H1 (cell line): ENCODE measurements around the gene KRTAP9-7. TPM values are rescaled to one million over a fixed set of nuclear protein-coding genes. Genes with fewer than 3 reads are reported as not detected.
"Not testable (repeated sequence)": the region's sequence is repeated elsewhere in the genome, so short reads cannot be mapped to it uniquely, and the experiment has no call there.

Source experiments
- CTCF ChIA-PET: fragments of 300-600 bp; sonication (Branson Sonifier 250); formaldehyde crosslinking; loops from one replicate; lab custom pipeline; 2021; ENCODE audit not compliant: partially characterized antibody; lab: Charles Lee
- POLR2A ChIA-PET: fragments of 300-600 bp; sonication (Branson Sonifier 250); formaldehyde crosslinking; loops from one replicate; lab custom pipeline; 2021; ENCODE audit warnings: inconsistent platforms; ENCODE audit not compliant: partially characterized antibody; lab: Charles Lee
- DNase-seq, 2 experiments: peaks; one replicate each; pipeline versions ENCODE4 v3.0.0 to v3.0.0-alpha.2; 2010 to 2022; ENCODE audit warnings: low spot score in 2 of 2, low read depth in 1 of 2, mixed read lengths in 1 of 2
- FAIRE-seq: peaks from 2 replicates; lab custom pipeline; 2011; peaks lifted over from hg19 to GRCh38; lab: Jason Lieb, UNC
- H2AFZ ChIP-seq: 2 replicates; pipeline ENCODE4 v1.8.1; 2012; ENCODE audit warnings: low read length, inconsistent platforms
- H2AK5ac ChIP-seq: 2 replicates; pipeline ENCODE4 v1.6.1; 2013; ENCODE audit warnings: low read depth, low read length
- H2BK120ac ChIP-seq: replicated peaks from 2 replicates; pipeline ENCODE3; 2013; ENCODE audit warnings: low read depth, low read length, inconsistent platforms
- H2BK12ac ChIP-seq: 2 replicates; pipeline ENCODE4 v1.6.1; 2013; ENCODE audit warnings: low read depth, low read length
- H2BK15ac ChIP-seq: 2 replicates; pipeline ENCODE4 v1.6.1; 2013; ENCODE audit warnings: low read length
- H2BK20ac ChIP-seq: 2 replicates; pipeline ENCODE4 v1.6.1; 2013; ENCODE audit warnings: low read length
- H2BK5ac ChIP-seq: 2 replicates; pipeline ENCODE4 v1.6.1; 2013; ENCODE audit warnings: low read depth, low read length
- H3K14ac ChIP-seq: 2 replicates; pipeline ENCODE4 v1.6.1; 2013; ENCODE audit warnings: inconsistent platforms; ENCODE audit not compliant: insufficient read length
- H3K18ac ChIP-seq: 2 replicates; pipeline ENCODE4 v1.6.1; 2013; ENCODE audit warnings: low read length; ENCODE audit errors: extremely low read depth
- H3K23ac ChIP-seq: 2 replicates; pipeline ENCODE4 v1.6.1; 2013; ENCODE audit warnings: inconsistent platforms; ENCODE audit not compliant: insufficient read length
- H3K23me2 ChIP-seq: 2 replicates; pipeline ENCODE4 v1.6.1; 2013; ENCODE audit warnings: low read depth, low read length
- H3K27ac ChIP-seq: 2 replicates; pipeline ENCODE4 v1.6.1; 2011; ENCODE audit warnings: low read depth, low read length, inconsistent platforms
- H3K27me3 ChIP-seq, 4 experiments: replicated peaks in 1 of 4; 1 replicate in 1 of 4; 2 replicates in 3 of 4; pipeline versions ENCODE4 v1.6.1 to v1.8.1; 2011 to 2013; ENCODE audit warnings: low read length in 3 of 4, mild to moderate bottlenecking in 3 of 4, inconsistent platforms in 2 of 4, mixed read lengths in 2 of 4, moderate library complexity in 1 of 4; ENCODE audit not compliant: control insufficient read depth in 3 of 4, insufficient read depth in 3 of 4; ENCODE audit errors: extremely low read depth in 1 of 4
- H3K36me3 ChIP-seq, 4 experiments: 2 replicates each; pipeline versions ENCODE4 v1.6.1 to v1.8.1; 2011 to 2013; ENCODE audit warnings: mild to moderate bottlenecking in 4 of 4, low read length in 3 of 4, moderate library complexity in 2 of 4, control low read depth in 1 of 4, inconsistent platforms in 1 of 4; ENCODE audit not compliant: insufficient read depth in 4 of 4, control insufficient read depth in 2 of 4
- H3K4ac ChIP-seq: replicated peaks from 2 replicates; pipeline ENCODE3; 2013; ENCODE audit warnings: low read length, low read depth, mixed read lengths, inconsistent platforms; ENCODE audit not compliant: insufficient read length
- H3K4me1 ChIP-seq, 4 experiments: replicated peaks in 1 of 4; 1 replicate in 1 of 4; 2 replicates in 3 of 4; pipeline versions ENCODE4 v1.6.1 to v1.8.1; 2011 to 2013; ENCODE audit warnings: low read length in 3 of 4, inconsistent platforms in 2 of 4, mixed read lengths in 1 of 4; ENCODE audit not compliant: insufficient read depth in 4 of 4, control insufficient read depth in 3 of 4
- H3K4me2 ChIP-seq, 2 experiments: 2 replicates each; pipeline versions ENCODE4 v1.6.1 to v1.8.1; 2011 to 2013; ENCODE audit warnings: low read depth in 2 of 2, low read length in 2 of 2, control low read depth in 1 of 2, inconsistent platforms in 1 of 2, mild to moderate bottlenecking in 1 of 2; ENCODE audit not compliant: insufficient read depth in 1 of 2
- H3K4me3 ChIP-seq, 4 experiments: fragments of 200-600, 300-600 bp in 1 of 4; sonication (generic), shearing (Covaris generic), sonication (Bioruptor Twin) in 1 of 4; 2 replicates each; pipeline versions ENCODE4 v1.5.1 to v1.8.1; 2011 to 2016; ENCODE audit warnings: low read length in 4 of 4, low read depth in 3 of 4, control low read depth in 2 of 4, inconsistent platforms in 2 of 4, mild to moderate bottlenecking in 2 of 4, mixed read lengths in 1 of 4, moderate library complexity in 1 of 4; ENCODE audit not compliant: insufficient read depth in 2 of 4; ENCODE audit errors: extremely low read depth in 1 of 4
- H3K56ac ChIP-seq: replicated peaks from 2 replicates; pipeline ENCODE3; 2013; ENCODE audit warnings: low read depth, mild to moderate bottlenecking, mixed read lengths, low read length, inconsistent platforms; ENCODE audit not compliant: insufficient read length
- H3K79me1 ChIP-seq: 2 replicates; pipeline ENCODE4 v1.6.1; 2013; ENCODE audit warnings: low read depth, low read length, control low read depth
- H3K79me2 ChIP-seq, 2 experiments: 2 replicates each; pipeline versions ENCODE4 v1.6.1 to v1.8.1; 2012 to 2013; ENCODE audit warnings: low read length in 2 of 2, mild to moderate bottlenecking in 2 of 2, inconsistent platforms in 1 of 2; ENCODE audit not compliant: insufficient read depth in 2 of 2, control insufficient read depth in 1 of 2
- H3K9ac ChIP-seq, 4 experiments: replicated peaks in 1 of 4; 1 replicate in 1 of 4; 2 replicates in 3 of 4; pipeline versions ENCODE4 v1.6.1 to v1.8.1; 2011 to 2013; ENCODE audit warnings: low read depth in 3 of 4, low read length in 3 of 4, control low read depth in 2 of 4, mild to moderate bottlenecking in 2 of 4, moderate library complexity in 2 of 4, inconsistent platforms in 1 of 4; ENCODE audit errors: extremely low read depth in 1 of 4
- H3K9me3 ChIP-seq, 2 experiments: 2 replicates each; pipeline versions ENCODE4 v1.6.1 to v1.8.1; 2012 to 2013; ENCODE audit warnings: mild to moderate bottlenecking in 2 of 2, moderate library complexity in 2 of 2, control low read depth in 1 of 2, inconsistent platforms in 1 of 2, low read depth in 1 of 2, low read length in 1 of 2, mixed read lengths in 1 of 2; ENCODE audit not compliant: insufficient read depth in 2 of 2
- H4K20me1 ChIP-seq, 2 experiments: replicated peaks in 1 of 2; 2 replicates each; pipeline versions ENCODE3 to v1.8.1; 2011 to 2013; ENCODE audit warnings: inconsistent platforms in 2 of 2, low read length in 2 of 2, mild to moderate bottlenecking in 1 of 2; ENCODE audit not compliant: insufficient read depth in 2 of 2, control insufficient read depth in 1 of 2
- H4K5ac ChIP-seq: 2 replicates; pipeline ENCODE4 v1.6.1; 2013; ENCODE audit warnings: low read length, low read depth, mixed read lengths, inconsistent platforms; ENCODE audit not compliant: insufficient read length
- H4K8ac ChIP-seq: 2 replicates; pipeline ENCODE4 v1.8.0; 2013; ENCODE audit warnings: mild to moderate bottlenecking, moderate library complexity, low read length, inconsistent platforms; ENCODE audit not compliant: insufficient read depth; ENCODE audit errors: extremely low read depth
- H4K91ac ChIP-seq: replicated peaks from 2 replicates; pipeline ENCODE3; 2013; ENCODE audit warnings: low read length, mixed read lengths, inconsistent platforms; ENCODE audit not compliant: insufficient read length
- WGBS, 2 experiments: shearing (Covaris generic) in 1 of 2; methylation state at CpG; one replicate each; pipeline versions ENCODE4 v1.1.6 to v1.1.7; 2013 to 2015; ENCODE audit warnings: low lambda C conversion rate in 2 of 2, mixed read lengths in 2 of 2, inconsistent platforms in 1 of 2, low coverage in 1 of 2, missing lambda C conversion rate in 1 of 2; ENCODE audit not compliant: insufficient replicate concordance in 2 of 2, insufficient coverage in 1 of 2, insufficient read length in 1 of 2; ENCODE audit errors: extremely low coverage in 1 of 2, missing lambda C conversion rate in 1 of 2; 5-methylcytosine and 5-hydroxymethylcytosine counted together
- polyA plus RNA-seq, 7 experiments: library from polyadenylated mRNA; depleted of rRNA in 3 of 7; stranded (reverse) in 5 of 7; unstranded in 2 of 7; fragments of >200 nt in 5 of 7; fragments of 200-250 nt in 2 of 7; gene quantifications; 1 replicate in 5 of 7; 2 replicates in 1 of 7; 4 replicates in 1 of 7; pipeline versions ENCODE4 v1.2.1 to v1.2.3, GENCODE V29; 2011 to 2013; ENCODE audit warnings: missing spikeins in 2 of 7, mixed read lengths in 2 of 7
- total RNA-seq: library from RNA; stranded (reverse); fragmentation: NEBNext Ultra II Directional; extraction: Animal tissue kit (Norgen Biotek cat#: 25700); gene quantifications from 2 replicates; pipeline ENCODE4 v1.2.1, GENCODE V29; 2021

KRTAP9-7 gene
- total and polyA plus RNA-seq, 2 of the 8 experiments (the other 6 are each of a cell fraction or from before 2014, with no cell fraction given) = not detected

GRCh38 chr17:41246995-41247787 lies 28.3 kb upstream of the KRTAP9-7 start:
- H3K36me3 ChIP-seq, FAIRE-seq, H3K4me1 ChIP-seq, H3K27me3 ChIP-seq, H3K23ac ChIP-seq, H2AK5ac ChIP-seq, DNase-seq, H2BK20ac ChIP-seq, CTCF ChIA-PET, H4K20me1 ChIP-seq, H2BK15ac ChIP-seq, H2BK12ac ChIP-seq, H3K9ac ChIP-seq, H3K4me2 ChIP-seq, H3K79me1 ChIP-seq, H3K27ac ChIP-seq, H4K8ac ChIP-seq, H3K9me3 ChIP-seq, H2BK5ac ChIP-seq, H3K18ac ChIP-seq, H3K56ac ChIP-seq, H3K14ac ChIP-seq, H4K91ac ChIP-seq, H3K79me2 ChIP-seq, H3K4ac ChIP-seq, H2AFZ ChIP-seq, H2BK120ac ChIP-seq, H3K4me3 ChIP-seq, H4K5ac ChIP-seq, POLR2A ChIA-PET, H3K23me2 ChIP-seq: not testable (repeated sequence)
- WGBS, 2 experiments = 11% methylated on average over 2 of the region's 2 CpGs; no CpG with 5 or more reads in 1 of the 2 experiments
